ENCODE results near the gene LTF.
"Not testable (repeated sequence)": the region's sequence is repeated elsewhere in the genome, so short reads cannot be mapped to it uniquely, and the experiment has no call there.

LTF gene

DNA sequence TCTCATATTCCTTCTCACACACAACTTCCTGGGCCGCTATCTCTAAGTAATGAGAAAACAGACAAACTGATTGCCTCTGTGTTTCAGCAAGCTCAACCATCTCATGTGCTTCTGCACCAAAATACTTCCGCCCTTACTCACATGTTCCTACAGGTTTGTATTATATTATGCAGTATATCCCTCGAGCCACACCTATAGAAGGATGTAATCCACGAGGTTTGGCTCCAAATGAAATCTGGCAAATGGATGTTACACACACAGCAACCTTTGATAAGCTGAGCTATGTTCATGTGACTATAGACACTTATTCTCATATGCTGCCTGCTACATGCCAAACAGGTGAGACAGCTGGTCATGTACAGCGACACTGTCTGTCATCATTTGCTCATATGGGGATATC lies 35.0 kb downstream of the LTF start:
- Histone ChIP-seq H3K9me3 (ENCODE audit: control insufficient read depth, insufficient read depth, low read length) (peaks cover 5% of the 10 kb centered on the region; the same call in 1 of the 2 replicates), H3K4me2 (ENCODE audit: low read length) (no peak overlapping the region), H3F3A (ENCODE audit: control insufficient read depth, insufficient read depth) (no peaks in the 10 kb centered on the region)

DNA sequence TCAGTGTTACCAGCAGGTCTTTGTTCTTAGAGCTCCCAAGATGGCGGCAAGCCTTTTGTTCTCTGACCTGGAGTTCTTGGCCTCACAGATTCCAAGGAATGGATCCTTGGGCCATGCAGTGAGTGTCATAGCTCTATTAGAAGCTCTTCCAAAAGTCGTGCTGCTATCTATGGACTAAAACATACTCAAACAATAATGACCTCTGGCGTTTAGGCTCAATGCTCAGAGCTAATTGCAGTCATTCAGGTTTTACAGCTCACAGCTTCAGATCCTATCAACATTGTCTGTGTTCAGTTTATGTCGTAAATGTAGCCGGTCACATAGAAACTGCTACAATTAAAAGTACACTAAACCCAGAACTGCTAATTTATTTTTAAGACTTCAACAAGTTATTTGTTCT lies 35.5 kb downstream of the LTF start:
- no peaks in the 10 kb centered on the region for H3K36me3 ChIP-seq (ENCODE audit: control insufficient read depth, low read length)
- H4K20me1 ChIP-seq (ENCODE audit: control insufficient read depth, insufficient read depth, low read depth, low read length) = no peaks in the 10 kb centered on the region
- H3K79me2 ChIP-seq (ENCODE audit: control insufficient read depth, low read length) = no peaks in the 10 kb centered on the region
- no peak overlapping the region for H3K4me3 ChIP-seq (ENCODE audit: low read length)
- TF ChIP-seq EZH2phosphoT487 (IDR thresholded peaks at IDR 0.05; ENCODE audit: borderline replicate concordance, low read length) = no peak
- TF ChIP-seq, protein P1, sequence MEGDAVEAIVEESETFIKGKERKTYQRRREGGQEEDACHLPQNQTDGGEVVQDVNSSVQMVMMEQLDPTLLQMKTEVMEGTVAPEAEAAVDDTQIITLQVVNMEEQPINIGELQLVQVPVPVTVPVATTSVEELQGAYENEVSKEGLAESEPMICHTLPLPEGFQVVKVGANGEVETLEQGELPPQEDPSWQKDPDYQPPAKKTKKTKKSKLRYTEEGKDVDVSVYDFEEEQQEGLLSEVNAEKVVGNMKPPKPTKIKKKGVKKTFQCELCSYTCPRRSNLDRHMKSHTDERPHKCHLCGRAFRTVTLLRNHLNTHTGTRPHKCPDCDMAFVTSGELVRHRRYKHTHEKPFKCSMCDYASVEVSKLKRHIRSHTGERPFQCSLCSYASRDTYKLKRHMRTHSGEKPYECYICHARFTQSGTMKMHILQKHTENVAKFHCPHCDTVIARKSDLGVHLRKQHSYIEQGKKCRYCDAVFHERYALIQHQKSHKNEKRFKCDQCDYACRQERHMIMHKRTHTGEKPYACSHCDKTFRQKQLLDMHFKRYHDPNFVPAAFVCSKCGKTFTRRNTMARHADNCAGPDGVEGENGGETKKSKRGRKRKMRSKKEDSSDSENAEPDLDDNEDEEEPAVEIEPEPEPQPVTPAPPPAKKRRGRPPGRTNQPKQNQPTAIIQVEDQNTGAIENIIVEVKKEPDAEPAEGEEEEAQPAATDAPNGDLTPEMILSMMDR (IDR thresholded peaks at IDR 0.05; ENCODE audit: low read depth, low read length, poor library complexity, severe bottlenecking) = no peak
- no peak overlapping the region for H3K4me2 ChIP-seq (ENCODE audit: low read length)
- no peaks in the 10 kb centered on the region for H3K9me2 ChIP-seq (replicated peaks; ENCODE audit: control insufficient read depth, low read length)
- 0 out of 2 replicates have a peak, but pooled peaks cover under 1% of the 10 kb centered on the region for H3K27me3 ChIP-seq (ENCODE audit: control insufficient read depth, low read length)
- no peaks in the 10 kb centered on the region for H3F3A ChIP-seq (ENCODE audit: control insufficient read depth, insufficient read depth)
- H3K4me1 ChIP-seq (ENCODE audit: control insufficient read depth, low read length) = no peaks in the 10 kb centered on the region
- peaks cover 5% of the 10 kb centered on the region; the same call in 1 of the 2 replicates for H3K9me3 ChIP-seq (ENCODE audit: control insufficient read depth, insufficient read depth, low read length)
- no peak overlapping the region for H3K27ac ChIP-seq (ENCODE audit: low read depth, low read length)

More for the DNA sequence above, 35.0 kb downstream of the LTF start:
- Histone ChIP-seq H3K36me3 (ENCODE audit: control insufficient read depth, low read length) (no peaks in the 10 kb centered on the region), H3K4me3 (ENCODE audit: low read length) (no peak overlapping the region), H3K4me1 (ENCODE audit: control insufficient read depth, low read length) (no peaks in the 10 kb centered on the region), H3K79me2 (ENCODE audit: control insufficient read depth, low read length) (no peaks in the 10 kb centered on the region), H3K27me3 (ENCODE audit: control insufficient read depth, low read length) (0 out of 2 replicates have a peak, but pooled peaks cover 4% of the 10 kb centered on the region), H3K9me2 (replicated peaks; ENCODE audit: control insufficient read depth, low read length) (no peaks in the 10 kb centered on the region), H3K27ac (ENCODE audit: low read depth, low read length) (no peak overlapping the region), H4K20me1 (ENCODE audit: control insufficient read depth, insufficient read depth, low read depth, low read length) (no peaks in the 10 kb centered on the region)
- TF ChIP-seq EZH2phosphoT487 (IDR thresholded peaks at IDR 0.05; ENCODE audit: borderline replicate concordance, low read length) = no peak
- TF ChIP-seq, protein P1 (IDR thresholded peaks at IDR 0.05; ENCODE audit: low read depth, low read length, poor library complexity, severe bottlenecking) = no peak

GRCh38 chr3:46427916-46428833 lies 36.5 kb downstream of the LTF start:
- Histone ChIP-seq H3K4me2 (ENCODE audit: low read length) (no peak overlapping the region), H3K27me3 (ENCODE audit: control insufficient read depth, low read length) (no peaks in the 10 kb centered on the region), H3K79me2 (ENCODE audit: control insufficient read depth, low read length) (no peaks in the 10 kb centered on the region), H3K36me3 (ENCODE audit: control insufficient read depth, low read length) (no peaks in the 10 kb centered on the region), H3K4me3 (ENCODE audit: low read length) (no peak overlapping the region), H4K20me1 (ENCODE audit: control insufficient read depth, insufficient read depth, low read depth, low read length) (no peaks in the 10 kb centered on the region), H3F3A (ENCODE audit: control insufficient read depth, insufficient read depth) (no peaks in the 10 kb centered on the region), H3K9me3 (ENCODE audit: control insufficient read depth, insufficient read depth, low read length) (peaks cover 5% of the 10 kb centered on the region; the same call in 1 of the 2 replicates), H3K27ac (ENCODE audit: low read depth, low read length) (no peak overlapping the region), H3K4me1 (ENCODE audit: control insufficient read depth, low read length) (no peaks in the 10 kb centered on the region), H3K9me2 (replicated peaks; ENCODE audit: control insufficient read depth, low read length) (no peaks in the 10 kb centered on the region)
- TF ChIP-seq, protein P1 (IDR thresholded peaks at IDR 0.05; ENCODE audit: low read depth, low read length, poor library complexity, severe bottlenecking) = no peak
- no peak for TF ChIP-seq EZH2phosphoT487 (IDR thresholded peaks at IDR 0.05; ENCODE audit: borderline replicate concordance, low read length)

DNA sequence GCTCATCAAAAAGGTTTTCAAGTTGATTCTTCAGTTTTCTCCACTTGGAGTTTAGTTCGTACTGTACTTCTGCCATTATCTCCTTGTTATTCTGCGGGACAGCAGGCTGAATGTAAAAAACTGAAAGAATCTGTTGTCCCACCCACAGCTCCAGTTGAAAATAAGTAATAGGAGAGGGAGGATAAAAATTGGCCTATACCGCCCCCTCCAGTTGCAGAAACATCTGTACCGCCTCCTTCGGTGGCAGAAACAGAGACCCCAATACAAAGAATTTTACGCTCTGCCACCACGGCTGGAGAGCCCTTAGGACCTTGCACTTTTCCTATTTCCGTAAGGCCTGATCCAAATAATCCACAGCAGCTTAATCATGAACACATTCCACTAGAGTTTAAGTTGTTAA lies 37.3 kb downstream of the LTF start:
- H4K20me1 ChIP-seq (ENCODE audit: control insufficient read depth, insufficient read depth, low read depth, low read length); H3K27me3 ChIP-seq (ENCODE audit: control insufficient read depth, low read length); H3K79me2 ChIP-seq (ENCODE audit: control insufficient read depth, low read length); H3K4me1 ChIP-seq (ENCODE audit: control insufficient read depth, low read length); H3K9me2 ChIP-seq (replicated peaks; ENCODE audit: control insufficient read depth, low read length); H3K4me2 ChIP-seq (ENCODE audit: low read length); H3F3A ChIP-seq (ENCODE audit: control insufficient read depth, insufficient read depth); H3K27ac ChIP-seq (ENCODE audit: low read depth, low read length); H3K4me3 ChIP-seq (ENCODE audit: low read length); H3K9me3 ChIP-seq (ENCODE audit: control insufficient read depth, insufficient read depth, low read length); H3K36me3 ChIP-seq (ENCODE audit: control insufficient read depth, low read length): not testable (repeated sequence)

- not testable (repeated sequence) for H4K20me1 ChIP-seq (ENCODE audit: control insufficient read depth, insufficient read depth, low read depth, low read length); H3K4me1 ChIP-seq (ENCODE audit: control insufficient read depth, low read length); H3K4me2 ChIP-seq (ENCODE audit: low read length); H3K27ac ChIP-seq (ENCODE audit: low read depth, low read length); H3K9me3 ChIP-seq (ENCODE audit: control insufficient read depth, insufficient read depth, low read length); H3F3A ChIP-seq (ENCODE audit: control insufficient read depth, insufficient read depth); H3K27me3 ChIP-seq (ENCODE audit: control insufficient read depth, low read length); H3K4me3 ChIP-seq (ENCODE audit: low read length); H3K36me3 ChIP-seq (ENCODE audit: control insufficient read depth, low read length); H3K79me2 ChIP-seq (ENCODE audit: control insufficient read depth, low read length); H3K9me2 ChIP-seq (replicated peaks; ENCODE audit: control insufficient read depth, low read length)
Measured at GRCh38 chr3:46426476-46426875, 38.2 kb downstream of the LTF start.
